HG03097 (cell line): ENCODE data around the gene DACT3.
"Not testable (repeated sequence)": the region's sequence is repeated elsewhere in the genome, so short reads cannot be mapped to it uniquely, and the experiment has no call there.

ENCODE experiments used
- ATAC-seq: cut with Tn5 transposase; IDR thresholded peaks from one replicate; pipeline ENCODE4 v1.9.1; 2021; ENCODE audit not compliant: unreplicated experiment, low FRiP score

DACT3 gene

DNA sequence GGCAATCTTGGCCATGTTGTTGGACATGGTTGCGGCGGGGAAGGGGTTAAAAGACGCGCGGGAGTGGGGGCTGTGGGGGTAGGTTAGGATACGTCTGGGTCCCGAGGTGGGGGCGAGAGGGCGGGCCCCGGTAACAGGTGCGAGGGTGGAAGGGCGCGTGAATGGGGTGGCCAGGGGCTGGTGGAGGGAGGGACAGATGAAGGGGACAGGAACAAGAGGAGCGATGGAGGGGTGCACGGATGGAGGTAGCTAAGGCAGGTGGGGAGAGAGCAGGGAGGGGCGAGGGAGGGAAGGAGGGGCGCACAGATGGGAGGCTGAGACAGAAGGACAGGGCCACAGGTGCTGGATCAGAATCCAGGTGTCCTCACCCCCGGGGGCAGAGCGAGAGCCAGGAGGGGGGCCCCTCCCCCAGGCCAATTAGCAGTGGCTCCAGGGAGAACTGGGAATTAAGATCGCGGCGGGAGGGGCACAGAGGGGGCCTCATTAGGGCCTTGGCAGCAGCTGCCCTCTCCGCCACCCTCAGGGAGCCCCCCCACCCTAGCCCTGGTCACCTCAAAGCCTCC is 26.2 kb downstream of the DACT3 start:
- ATAC-seq = no peak

DNA sequence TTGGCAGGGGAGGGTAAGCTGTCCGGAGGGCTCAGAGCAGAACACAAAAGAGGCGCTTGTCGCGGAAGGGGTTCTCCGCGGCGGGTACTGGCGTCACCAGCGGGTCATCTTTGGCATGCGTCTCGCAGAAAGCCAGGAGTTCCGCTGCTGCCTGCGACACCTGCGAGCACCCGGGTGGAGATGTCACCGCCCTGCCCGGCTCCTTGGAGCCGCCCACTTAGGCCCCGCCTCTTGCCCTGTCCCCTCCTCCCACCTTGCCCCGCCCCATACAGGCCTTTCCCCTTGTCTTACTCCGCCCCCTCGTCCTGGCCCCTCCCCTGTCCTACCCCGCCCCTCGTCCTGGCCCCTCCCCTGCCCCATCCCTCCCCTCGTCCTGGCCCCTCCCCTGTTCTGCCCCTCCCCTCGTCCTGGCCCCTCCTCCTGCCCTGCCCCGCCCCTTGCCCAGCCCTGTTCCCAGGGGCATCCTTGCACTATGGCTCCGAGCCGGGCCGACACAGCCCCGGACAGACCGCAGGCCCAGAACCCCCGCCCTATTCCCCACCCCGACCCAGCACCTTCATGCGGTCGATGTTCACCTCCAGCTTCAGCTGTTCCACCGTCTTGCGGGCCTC is 26.8 kb downstream of the DACT3 start:
- ATAC-seq = no peak

DNA sequence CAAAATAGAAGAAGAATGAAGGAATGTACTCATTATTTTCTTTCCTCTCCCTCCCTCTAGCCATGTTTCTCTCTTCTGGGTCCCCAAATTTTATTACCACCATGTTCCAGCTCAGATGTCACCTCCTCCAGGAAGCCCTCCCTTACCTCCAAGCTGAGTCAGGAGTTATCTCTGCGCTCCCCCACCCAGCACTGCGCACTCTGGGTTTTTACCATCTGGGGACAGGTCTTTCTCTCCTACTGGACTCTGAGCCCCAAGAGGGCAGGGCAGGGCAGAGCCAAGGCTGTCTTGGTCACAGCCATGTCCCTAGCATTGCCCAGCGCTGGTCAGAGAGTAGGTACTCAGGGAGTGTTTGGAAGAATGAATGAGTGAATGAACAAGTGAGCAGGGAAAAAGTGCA is 27.9 kb downstream of the DACT3 start:
- no peak for ATAC-seq

DNA sequence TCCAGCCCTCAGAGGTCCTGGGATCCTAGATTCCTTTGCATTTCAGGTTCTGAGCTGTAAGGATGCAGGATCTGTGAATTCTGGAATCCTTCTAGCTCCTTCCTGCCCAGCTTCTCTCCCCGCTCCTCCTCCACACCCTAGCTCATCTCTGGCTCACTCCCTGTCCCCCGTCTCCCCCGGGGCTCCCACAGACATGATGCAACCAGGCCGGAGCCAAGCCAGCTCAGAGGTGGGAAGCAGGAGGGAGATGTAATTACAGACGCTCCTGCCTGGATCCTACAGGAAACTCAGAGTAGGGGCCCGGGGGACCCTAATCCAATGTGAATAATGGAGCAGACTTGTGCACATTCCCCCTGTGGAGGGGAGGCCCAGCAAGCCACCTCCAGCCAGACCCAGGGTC is 29.5 kb downstream of the DACT3 start:
- no peak for ATAC-seq

DNA sequence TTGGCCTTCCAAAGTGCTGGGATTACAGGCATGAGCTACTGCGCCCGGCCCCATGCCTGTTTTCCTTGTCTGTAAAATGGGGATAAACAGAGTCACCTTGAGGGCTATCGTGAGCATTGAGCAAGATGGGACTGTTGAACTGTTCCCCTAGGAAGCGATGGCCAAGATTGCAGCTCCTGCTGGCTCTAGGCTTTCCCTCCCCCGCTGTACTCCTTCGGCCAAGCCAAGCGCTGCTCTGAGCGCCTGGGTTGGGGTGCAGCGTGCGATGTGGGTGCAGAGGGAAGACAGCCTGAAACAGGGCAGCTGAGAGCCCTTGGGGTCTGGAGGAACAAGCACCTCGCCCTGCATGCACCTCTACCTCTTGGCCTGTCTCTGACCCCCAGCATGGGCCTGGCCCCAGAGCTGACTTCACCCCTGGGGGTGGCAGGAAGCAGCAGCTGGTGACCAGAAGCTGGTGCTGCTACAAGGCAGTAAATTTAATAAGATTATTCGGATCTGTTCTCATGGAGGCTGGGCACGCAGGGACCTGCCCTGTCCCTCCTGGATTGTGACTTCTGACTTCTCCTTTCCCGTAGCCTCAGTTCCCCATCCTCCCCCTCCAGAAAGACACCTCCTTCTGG is 30.3 kb downstream of the DACT3 start:
- ATAC-seq = no peak

DNA sequence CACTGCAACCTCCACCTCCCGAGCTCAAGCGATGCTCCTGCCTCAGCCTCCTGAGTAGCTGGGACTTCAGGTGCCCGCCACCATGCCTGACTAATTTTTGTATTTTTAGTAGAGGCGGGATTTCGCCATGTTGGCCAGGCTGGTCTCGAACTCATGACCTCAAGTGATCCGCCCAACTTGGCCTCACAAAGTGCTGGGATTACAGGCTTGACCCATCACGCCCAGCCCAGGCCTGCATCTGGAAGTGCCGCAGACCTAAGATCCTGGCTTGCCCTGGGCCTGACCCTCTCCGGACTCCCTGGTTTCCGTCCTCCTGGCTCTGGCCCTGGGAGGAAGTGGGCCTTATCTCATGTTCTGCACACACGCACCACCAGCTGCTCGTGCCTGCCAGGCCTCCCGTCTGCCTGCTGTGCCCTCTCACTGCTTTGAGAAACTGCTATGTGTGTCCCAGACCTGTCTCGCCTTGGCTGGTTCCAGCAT is 31.4 kb downstream of the DACT3 start:
- ATAC-seq = no peak

DNA sequence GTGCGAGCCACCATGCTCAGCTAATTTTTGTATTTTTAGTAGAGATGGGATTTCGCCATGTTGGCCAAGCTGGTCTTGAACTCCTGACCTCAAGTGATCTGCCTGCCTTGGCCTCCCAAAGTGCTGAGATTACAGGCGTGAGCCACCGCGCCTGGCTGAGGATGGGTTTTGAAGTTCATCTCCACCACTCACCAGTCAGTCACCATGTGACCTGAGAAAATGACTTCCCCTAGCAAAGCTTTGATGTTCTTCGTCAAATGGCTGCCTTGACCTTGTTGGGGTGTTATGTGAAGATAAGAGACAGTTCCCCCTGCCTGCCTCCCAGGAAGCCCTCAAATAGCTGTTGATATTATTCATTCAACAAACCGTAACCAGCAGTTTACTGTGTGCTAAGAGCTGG is 32.0 kb downstream of the DACT3 start:
- ATAC-seq = not testable (repeated sequence)

DNA sequence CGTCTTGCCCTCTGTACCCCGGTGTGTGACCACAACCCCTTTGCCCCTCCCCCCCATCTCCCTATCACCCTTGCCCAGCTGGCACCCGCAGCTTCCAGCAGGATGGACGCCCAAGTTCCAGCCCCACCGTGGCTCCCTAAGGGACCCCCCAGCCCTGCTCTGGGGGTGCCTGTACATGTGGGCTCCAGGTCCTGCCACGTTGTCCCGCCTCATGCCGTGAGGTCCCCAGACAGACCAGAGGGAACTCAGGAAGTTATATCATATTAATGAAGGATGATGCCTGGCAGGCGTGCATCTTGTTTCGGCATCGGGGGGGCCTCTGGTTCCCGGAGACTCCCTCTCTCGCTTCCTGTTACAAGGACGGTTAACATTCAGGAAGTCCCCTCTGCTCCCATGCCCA is 34.5 kb downstream of the DACT3 start:
- ATAC-seq = no peak

DNA sequence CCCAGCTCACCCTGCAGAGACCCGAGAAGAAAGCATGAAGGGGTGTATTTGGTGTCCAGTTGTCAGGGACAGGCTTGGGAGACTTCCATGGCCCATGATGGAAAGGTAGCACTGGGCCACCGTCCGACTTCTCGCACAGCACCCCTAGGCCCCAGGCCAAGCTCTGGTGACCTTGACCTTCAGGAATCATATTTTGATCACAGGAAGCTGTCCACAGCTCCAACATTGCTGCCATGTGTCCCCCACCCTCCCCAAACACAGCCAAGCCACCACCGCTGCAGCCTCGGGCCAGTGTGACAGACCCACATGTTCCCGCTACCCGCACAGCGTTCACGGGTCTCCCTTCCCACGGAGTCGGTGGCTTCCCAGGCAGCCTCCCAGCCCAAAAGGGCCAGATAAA is 35.3 kb downstream of the DACT3 start:
- ATAC-seq = no peak

DNA sequence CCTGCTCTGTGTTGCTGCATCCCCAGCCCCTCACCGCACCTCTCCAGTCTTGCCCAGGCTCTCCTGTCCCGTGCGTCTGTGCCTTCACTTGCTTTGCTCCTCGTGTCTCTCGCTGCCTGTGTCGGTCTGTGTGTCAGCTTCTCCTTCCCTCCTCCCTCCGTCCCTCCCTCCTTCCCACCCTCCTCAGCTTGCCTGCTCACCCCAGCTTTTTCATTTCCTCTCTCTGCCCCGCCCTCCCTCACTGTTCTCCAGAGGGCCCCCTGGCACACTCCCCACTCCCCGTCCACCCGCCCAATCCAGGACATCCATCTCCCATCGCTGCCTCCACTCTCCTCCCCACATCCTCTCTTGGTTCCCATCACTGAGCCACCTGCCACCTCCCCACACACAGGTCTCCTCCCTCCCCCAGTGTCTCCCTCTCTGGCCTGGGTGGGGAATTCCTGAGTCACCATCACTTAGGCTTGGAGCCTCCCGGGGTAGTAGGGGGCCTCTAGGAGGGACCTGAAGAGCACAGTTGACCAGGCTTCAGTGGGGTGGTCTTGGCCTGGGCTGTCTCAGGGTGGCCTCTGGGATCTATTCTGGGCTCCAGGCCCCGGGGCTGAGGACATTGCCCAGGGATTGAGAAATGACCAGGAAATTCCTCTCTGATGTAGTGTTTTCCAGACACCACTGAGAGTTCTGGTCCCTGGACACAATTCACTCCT is 35.9 kb downstream of the DACT3 start, which contains the start of gene PTGIR:
Gene PTGIR, minus strand, starts transcription at position 132 of the 704 bp plus-strand sequence. CDS start 864 bp downstream, outside the sequence.
- no peak for ATAC-seq

DNA sequence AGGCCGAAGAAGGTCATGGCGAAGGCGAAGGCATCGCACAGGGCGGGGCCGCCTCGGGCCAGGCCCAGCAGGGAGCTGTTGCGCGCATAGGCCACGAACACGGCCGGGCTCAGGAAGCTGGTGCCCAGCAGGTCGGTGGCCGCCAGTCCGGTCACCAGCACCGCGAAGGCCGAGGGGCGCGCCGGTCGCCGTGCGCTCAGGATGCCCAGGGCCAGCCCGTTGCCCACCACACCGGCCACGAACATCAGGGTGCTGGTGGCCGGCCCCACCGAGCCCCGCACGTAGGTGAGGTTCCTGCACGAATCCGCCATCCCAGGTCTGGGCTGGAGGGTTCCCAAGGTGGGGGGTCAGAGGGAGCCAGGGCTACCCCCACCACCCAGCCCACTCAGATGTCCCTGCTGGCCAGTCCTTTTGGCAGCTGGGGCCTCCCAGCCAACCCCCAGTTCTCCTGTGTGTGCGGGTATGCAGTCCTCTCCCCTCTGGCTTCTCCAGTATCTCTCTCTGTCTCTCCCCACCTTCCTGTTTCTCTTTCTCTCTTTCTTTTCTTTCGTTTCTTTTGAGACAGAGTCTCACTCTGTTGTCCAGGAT is 37.0 kb downstream of the DACT3 start:
- ATAC-seq = no peak

DNA sequence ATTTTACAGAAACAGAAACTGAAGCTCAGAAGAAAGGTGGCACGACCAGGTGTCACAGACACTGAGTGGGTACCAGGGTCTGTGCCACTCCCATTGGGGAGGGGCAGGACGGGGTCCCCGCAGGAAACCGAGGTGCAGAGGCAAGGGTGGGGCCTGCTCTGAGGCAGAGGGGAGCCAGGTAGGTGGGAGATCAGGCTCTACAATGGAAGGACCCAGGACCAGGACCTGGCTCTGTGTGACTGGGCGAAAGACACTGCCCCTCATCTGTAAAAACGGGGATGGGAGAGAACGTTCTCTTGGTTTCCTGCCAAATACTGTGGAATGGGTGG is 38.9 kb downstream of the DACT3 start:
- no peak for ATAC-seq

DNA sequence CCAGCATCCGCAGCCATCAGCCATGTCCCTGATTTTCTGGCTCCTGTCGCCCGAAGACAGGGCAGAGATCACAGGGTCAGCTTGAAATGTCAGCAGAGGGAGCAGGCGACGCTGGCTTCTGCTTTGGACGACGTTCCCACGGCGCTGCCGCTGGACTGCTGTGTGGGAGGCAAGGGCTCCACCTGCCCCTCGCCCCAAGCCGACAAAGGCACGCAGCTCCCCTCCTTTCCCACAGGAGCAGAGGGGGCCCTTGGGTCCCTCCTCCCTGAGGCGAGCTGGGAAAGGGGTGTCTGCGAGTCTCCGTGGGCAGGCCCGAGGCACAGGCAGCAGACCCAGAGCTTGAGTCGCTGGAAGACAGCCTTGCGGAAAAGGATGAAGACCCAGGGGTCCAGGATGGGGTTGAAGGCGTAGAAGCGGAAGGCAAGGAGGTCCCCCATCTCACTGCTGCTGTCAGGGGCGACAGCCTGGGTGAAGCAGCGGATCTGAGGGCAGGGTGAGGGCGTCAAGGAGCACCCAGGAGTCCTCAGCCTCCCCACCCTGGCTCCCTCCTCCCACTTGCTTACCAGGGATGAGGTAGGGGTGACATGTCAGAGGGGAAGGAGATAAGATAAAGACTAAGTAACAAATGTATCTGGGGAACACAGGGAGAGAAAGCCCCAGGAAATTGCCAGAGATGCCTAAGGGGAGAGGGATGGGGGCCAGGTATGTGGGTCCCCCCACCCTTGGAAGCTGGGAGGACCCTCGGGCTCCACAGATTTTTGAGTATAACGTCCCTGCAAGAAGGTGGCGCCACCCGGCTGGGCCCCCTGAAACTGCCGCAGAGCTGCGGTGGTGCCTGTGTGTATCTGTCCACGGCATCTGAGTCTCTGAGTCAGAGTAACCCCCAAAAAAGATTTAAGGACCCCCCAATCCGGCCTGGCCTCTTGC is 39.5 kb downstream of the DACT3 start:
- ATAC-seq = no peak

DNA sequence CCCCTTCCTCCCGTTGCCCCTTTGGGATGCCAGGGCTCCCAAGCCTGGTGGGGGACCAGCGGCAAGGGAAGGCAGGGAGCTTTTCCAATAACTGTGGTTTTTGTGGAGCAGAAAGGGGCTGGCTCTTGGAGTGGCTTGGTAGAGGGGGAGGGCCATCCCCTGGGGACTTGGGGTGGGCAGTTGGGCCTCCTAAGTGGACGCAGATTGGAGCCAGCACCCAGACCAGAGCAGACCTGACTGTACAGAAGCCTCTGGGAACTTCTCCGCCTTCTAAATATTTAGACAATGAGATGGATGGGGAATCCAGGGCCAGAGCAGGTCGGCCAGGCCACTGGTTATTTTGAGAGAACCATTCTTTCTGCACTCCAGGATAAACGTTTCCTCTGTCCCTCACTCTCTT is 40.3 kb downstream of the DACT3 start:
- ATAC-seq = no peak

DNA sequence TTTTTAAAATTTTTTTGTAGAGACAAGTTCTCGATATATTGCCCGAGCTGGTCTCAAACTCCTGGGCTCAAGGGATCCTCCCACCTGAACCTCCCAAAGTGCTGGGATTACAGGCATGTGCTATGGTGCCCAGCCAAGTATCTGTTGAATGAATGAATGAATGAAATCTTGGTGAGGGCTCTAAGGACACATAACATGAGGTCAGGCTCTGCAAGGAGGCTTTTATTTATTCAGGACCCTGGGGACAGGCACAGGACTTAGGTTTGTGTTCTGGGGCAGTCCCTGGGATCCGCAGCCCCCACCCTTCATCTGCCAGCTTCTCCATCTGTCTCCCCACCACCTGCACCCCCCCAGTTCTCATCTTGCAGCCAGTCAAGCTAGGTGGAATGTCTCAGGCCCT is 40.7 kb downstream of the DACT3 start:
- ATAC-seq = no peak

DNA sequence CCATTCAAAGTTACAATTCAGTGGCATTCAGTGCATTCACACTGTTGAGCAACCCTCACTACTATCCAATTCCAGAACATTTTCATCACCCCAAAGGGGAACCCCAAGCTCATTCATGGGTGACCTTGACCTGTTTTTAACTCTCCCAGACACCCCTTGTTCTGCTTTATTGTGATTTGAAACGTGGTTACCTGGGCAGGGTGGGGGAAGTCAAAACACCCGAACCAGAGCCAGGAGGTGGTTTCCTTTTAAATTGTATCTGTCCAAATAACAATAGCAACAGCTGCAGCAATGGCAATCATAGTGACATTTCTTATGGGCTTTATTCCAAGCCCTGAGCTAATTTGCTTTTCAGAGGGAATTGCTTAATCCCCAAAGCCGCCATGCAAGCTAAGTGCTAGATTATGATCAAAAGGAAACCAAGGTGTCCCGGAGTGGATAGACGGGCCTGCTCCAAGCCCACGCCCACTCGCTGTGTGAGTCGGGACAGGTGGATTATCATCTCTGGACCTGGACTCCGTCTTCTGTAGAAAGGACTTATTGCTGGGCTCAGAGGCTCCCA is 42.2 kb downstream of the DACT3 start:
- ATAC-seq = no peak

DNA sequence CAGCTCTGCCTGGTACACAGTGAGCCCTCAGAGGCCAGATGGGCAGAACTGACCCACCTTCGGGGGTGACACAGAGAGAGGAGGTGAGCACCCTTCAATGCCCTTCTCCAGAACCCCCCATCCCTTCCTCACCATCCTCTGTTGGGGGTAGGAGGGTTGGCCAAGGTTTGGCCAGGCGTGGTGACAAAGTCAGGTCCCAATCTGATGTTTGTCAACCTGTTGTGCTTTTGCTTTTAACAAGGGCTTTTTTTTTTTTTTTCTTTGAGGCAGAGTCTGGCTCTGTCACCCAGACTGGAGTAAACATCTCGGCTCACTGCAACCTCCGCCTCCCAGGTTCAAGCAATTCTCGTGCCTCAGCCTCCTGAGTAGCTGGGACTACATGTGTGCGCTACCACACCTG is 43.4 kb downstream of the DACT3 start:
- no peak for ATAC-seq

DNA sequence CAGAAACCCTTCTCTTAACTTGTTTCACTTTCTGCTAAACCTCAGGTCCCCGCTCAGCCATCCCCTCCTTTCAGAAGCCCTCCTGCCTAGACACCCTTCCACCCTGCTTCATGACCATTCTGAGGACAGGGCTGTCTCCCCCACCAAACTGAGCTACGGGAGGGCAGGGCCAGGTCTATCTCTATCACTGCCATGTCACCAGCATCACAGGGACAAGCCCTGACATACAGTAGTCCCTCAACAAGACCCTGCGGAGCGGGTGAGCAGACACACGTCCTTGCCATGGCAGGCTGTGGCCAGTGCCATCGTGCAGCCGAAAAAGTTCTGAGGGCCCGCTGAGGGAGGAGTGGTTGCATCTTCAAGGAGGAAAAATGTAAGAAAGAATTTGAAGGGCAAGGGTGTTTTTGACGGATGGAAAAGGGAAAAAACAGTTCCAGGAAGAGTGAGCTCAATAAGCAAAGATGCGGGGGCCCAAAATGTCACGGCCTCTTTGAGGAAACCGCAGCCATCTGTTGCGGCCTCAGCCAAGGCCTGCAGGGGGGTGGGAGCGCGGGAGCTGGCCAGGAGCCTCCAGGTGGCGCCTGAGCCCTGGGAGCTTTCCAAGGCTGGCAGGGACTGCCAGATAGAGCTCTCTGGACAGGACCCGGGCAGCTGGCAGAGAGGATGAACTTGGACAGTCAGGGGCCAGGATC is 44.2 kb downstream of the DACT3 start:
- ATAC-seq = no peak

DNA sequence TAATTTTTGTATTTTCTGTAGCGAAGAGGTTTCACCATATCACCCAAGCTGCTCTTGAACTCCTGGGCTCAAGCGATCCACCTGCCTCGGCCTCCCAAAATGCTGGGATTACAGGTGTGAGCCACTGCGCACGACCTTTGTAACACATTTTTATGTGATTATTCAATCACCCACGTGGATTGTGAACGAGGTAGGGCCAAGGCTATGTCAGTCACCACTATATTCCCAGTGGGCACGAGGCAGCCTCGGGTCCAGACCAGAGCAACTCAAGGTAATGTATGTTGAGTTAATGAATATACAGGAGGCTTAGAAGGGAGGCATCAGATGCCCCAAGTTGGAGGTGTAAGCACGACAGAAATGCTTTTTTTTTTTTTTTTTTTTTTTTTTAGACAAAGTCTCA is 45.0 kb downstream of the DACT3 start:
- no peak for ATAC-seq
